ENCODE measurements around the gene CNTROB.

The CNTROB gene

DNA sequence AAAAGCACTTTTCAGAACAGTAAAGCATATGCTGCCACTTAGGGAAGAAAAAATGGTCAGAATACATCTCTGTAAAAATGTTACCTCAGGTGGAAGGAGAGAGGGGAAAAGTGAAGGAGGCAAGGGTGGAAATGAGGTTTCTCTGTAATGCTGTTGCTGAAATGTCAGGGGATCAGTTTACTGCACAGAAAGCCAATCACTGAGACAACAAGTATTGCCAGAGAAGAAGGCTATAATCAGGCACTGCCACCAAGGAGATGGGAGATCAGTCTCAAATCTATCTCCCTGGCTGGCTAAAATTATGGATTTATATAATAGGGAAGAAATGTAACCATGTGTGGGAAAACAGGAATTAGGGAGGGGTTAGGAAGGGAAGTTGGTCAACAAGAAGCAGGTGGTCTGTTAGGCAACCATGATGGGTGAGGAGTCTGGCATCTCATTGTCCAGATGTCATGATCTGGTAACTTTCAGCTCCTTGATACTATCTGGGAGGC, 42.7 kb downstream of the CNTROB start:
- no peaks in the 10 kb centered on the region for H3K4me1 ChIP-seq (ENCODE audit: insufficient read depth, low read length)
- H3K36me3 ChIP-seq (ENCODE audit: insufficient read depth, low read length): no peaks in the 10 kb centered on the region
- H3K9me3 ChIP-seq (ENCODE audit: control insufficient read depth, insufficient read depth, low read length): peaks cover 6% of the 10 kb centered on the region; the same call in 1 of the 2 replicates
- no peak overlapping the region for H3K9ac ChIP-seq (ENCODE audit: low read depth, low read length)

- Histone ChIP-seq H3K9ac (ENCODE audit: low read depth, low read length) (no peak overlapping the region), H3K36me3 (ENCODE audit: insufficient read depth, low read length) (no peaks in the 10 kb centered on the region), H3K4me1 (ENCODE audit: insufficient read depth, low read length) (no peaks in the 10 kb centered on the region), H3K9me3 (ENCODE audit: control insufficient read depth, insufficient read depth, low read length) (peaks cover 6% of the 10 kb centered on the region; the same call in 1 of the 2 replicates)
These were observed 45.0 kb downstream of the CNTROB start for GRCh38 chr17:7977039-7977438.

- no peaks in the 10 kb centered on the region for H3K36me3 ChIP-seq (ENCODE audit: insufficient read depth, low read length)
- peaks cover 6% of the 10 kb centered on the region; the same call in 1 of the 2 replicates for H3K9me3 ChIP-seq (ENCODE audit: control insufficient read depth, insufficient read depth, low read length)
- H3K4me1 ChIP-seq (ENCODE audit: insufficient read depth, low read length): no peaks in the 10 kb centered on the region
- no peak overlapping the region for H3K9ac ChIP-seq (ENCODE audit: low read depth, low read length)
These were observed 45.8 kb downstream of the CNTROB start for GRCh38 chr17:7977805-7978204.

GRCh38 chr17:7982173-7982572, 50.2 kb downstream of the CNTROB start:
- H3K9me3 ChIP-seq (ENCODE audit: control insufficient read depth, insufficient read depth, low read length): no peaks in the 10 kb centered on the region
- no peaks in the 10 kb centered on the region for H3K36me3 ChIP-seq (ENCODE audit: insufficient read depth, low read length)
- no peaks in the 10 kb centered on the region for H3K4me1 ChIP-seq (ENCODE audit: insufficient read depth, low read length)
- no peak overlapping the region for H3K9ac ChIP-seq (ENCODE audit: low read depth, low read length)

GRCh38 chr17:7982666-7983065, 50.7 kb downstream of the CNTROB start:
- Histone ChIP-seq H3K36me3 (ENCODE audit: insufficient read depth, low read length) (no peaks in the 10 kb centered on the region), H3K4me1 (ENCODE audit: insufficient read depth, low read length) (no peaks in the 10 kb centered on the region), H3K9ac (ENCODE audit: low read depth, low read length) (no peak overlapping the region), H3K9me3 (ENCODE audit: control insufficient read depth, insufficient read depth, low read length) (no peaks in the 10 kb centered on the region)

GRCh38 chr17:7984904-7985303, 52.9 kb downstream of the CNTROB start:
- Histone ChIP-seq H3K9me3 (ENCODE audit: control insufficient read depth, insufficient read depth, low read length) (no peaks in the 10 kb centered on the region), H3K9ac (ENCODE audit: low read depth, low read length) (no peak overlapping the region), H3K4me1 (ENCODE audit: insufficient read depth, low read length) (no peaks in the 10 kb centered on the region), H3K36me3 (ENCODE audit: insufficient read depth, low read length) (no peaks in the 10 kb centered on the region)

DNA sequence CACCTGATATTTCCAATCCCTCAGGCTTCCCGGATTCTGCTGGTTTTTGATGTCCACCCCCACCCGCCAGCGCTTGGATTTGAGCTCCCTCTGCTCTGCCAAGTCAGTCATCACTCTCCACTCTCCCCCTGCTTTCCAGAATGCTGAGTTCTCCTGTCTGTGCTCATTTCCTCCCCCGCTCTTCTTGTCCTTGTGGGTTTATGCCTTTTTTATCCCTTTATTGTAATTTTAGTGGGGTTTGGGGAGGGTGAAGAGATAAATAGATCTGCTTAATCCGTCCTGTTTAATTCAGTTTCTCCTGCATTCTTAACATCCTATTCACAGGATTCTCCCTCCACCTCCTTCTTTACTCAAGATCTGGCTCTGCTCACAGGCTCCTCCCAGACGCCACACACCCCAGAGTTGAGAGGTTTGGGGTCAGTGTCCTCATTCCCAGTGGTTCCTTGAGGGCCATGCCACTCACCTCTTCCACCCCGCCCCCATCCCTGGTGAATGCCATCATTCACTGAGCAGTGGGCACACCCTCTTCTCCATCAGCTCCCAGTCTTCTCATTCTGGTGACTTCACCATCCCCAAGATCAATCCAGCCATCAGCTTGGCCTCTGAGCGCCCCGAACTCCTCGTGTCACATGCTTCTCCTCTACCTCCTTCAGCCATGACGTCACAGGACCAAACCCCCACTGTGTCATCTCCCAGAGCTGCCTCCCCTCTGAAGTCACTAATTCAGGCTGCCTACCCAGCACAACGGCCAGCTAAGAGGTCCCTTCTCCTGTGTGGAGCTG, 55.3 kb downstream of the CNTROB start:
- H3K9ac ChIP-seq (ENCODE audit: low read depth, low read length): no peak overlapping the region
- no peaks in the 10 kb centered on the region for H3K36me3 ChIP-seq (ENCODE audit: insufficient read depth, low read length)
- no peaks in the 10 kb centered on the region for H3K9me3 ChIP-seq (ENCODE audit: control insufficient read depth, insufficient read depth, low read length)
- H3K4me1 ChIP-seq (ENCODE audit: insufficient read depth, low read length): no peaks in the 10 kb centered on the region

DNA sequence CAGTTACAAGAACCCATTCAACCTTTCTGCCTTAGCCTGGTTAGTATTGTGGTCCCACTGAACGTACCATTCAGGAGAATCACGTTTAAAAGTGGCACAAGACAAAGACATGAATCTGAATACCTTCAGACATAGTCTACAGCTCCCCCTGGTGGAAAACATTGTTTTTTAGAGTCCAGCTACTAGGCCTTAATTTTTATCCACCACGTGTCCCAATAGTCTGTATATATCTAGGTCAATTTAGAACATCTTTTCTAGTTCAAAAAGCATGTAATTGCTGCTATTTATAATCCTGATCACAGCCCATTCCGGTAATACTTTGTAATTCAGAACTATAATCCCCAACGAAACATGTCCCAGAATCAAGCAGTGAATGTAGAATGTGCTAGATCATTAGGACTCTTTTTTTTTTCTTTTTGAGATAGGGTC, 56.8 kb downstream of the CNTROB start:
- no peaks in the 10 kb centered on the region for H3K36me3 ChIP-seq (ENCODE audit: insufficient read depth, low read length)
- H3K9me3 ChIP-seq (ENCODE audit: control insufficient read depth, insufficient read depth, low read length): no peaks in the 10 kb centered on the region
- H3K9ac ChIP-seq (ENCODE audit: low read depth, low read length): no peak overlapping the region
- H3K4me1 ChIP-seq (ENCODE audit: insufficient read depth, low read length): no peaks in the 10 kb centered on the region

GRCh38 chr17:7989781-7990655, 58.0 kb downstream of the CNTROB start:
- no peaks in the 10 kb centered on the region for H3K4me1 ChIP-seq (ENCODE audit: insufficient read depth, low read length)
- H3K36me3 ChIP-seq (ENCODE audit: insufficient read depth, low read length): no peaks in the 10 kb centered on the region
- no peaks in the 10 kb centered on the region for H3K9me3 ChIP-seq (ENCODE audit: control insufficient read depth, insufficient read depth, low read length)
- H3K9ac ChIP-seq (ENCODE audit: low read depth, low read length): peak overlapping the region; percentile 59

DNA sequence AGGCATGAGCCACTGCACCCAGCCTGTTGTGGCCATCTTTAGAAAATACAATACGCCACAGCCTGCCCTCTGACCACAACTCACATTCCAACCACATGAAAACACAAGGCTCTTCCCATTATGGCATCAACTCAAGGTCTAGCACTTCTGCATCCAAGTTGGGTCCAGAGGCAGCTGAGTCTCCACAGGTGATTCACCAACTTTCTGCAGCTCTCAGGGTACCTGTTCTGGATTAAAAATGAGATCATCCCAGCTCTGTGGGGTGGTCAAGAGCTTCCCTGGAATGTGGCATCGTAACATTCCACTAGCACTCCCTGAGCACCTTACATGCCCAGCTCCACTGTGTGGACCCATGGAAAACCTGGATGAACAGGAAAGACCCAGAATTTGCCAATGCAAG, 60.5 kb downstream of the CNTROB start:
- Histone ChIP-seq H3K9me3 (ENCODE audit: control insufficient read depth, insufficient read depth, low read length) (no peaks in the 10 kb centered on the region), H3K36me3 (ENCODE audit: insufficient read depth, low read length) (no peaks in the 10 kb centered on the region), H3K9ac (ENCODE audit: low read depth, low read length) (no peak overlapping the region), H3K4me1 (ENCODE audit: insufficient read depth, low read length) (no peaks in the 10 kb centered on the region)

DNA sequence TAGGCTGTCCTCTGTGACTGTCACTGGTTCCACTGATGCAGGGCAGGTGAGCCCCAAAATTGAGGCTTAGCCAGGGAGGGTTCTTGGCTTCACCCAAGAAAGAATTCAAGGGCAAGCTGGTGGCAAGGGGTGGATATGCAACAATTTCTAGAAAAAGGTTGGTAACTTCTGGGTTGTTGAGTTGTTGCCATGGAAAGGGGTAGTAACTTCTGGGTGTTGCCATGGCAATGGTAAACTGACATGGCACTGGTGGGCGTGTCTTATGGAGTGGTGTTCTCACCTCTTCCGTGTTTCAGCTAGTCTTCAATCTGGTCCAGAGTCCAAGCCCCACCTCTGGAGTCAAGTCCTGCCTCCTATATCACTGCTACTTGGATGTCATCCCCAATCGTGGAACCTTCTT, 60.9 kb downstream of the CNTROB start:
- no peaks in the 10 kb centered on the region for H3K36me3 ChIP-seq (ENCODE audit: insufficient read depth, low read length)
- H3K9me3 ChIP-seq (ENCODE audit: control insufficient read depth, insufficient read depth, low read length): no peaks in the 10 kb centered on the region
- H3K9ac ChIP-seq (ENCODE audit: low read depth, low read length): no peak overlapping the region
- no peaks in the 10 kb centered on the region for H3K4me1 ChIP-seq (ENCODE audit: insufficient read depth, low read length)

DNA sequence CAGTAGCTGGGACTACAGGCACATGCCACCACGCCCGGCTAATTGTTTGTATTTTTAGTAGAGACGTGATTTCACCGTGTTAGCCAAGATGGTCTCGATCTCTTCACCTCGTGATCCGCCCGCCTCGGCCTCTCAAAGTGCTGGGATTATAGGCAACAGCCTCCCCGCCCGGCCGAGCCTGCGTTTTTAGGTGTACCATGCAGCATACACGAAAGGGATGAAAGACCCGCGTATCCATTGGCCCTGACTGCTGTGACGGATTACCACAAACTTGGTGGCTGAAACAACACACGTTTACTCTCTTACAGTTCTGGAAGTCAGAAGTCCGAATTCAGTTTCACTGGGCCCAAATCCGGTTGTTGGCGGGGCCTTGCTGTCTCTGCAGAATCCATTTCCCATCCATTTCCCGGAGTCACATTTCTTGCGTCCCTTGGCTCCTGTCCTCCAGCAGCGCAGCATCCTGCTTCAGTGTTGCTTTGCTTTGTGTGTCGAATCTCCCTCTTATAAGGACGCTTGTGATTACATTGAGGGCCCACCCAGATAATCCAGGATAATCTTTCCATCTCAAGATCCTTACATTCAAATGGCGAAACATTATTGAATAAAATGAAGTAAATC, 62.1 kb downstream of the CNTROB start:
- Histone ChIP-seq H3K9me3 (ENCODE audit: control insufficient read depth, insufficient read depth, low read length) (no peaks in the 10 kb centered on the region), H3K36me3 (ENCODE audit: insufficient read depth, low read length) (no peaks in the 10 kb centered on the region)

GRCh38 chr17:7995724-7996123, 63.7 kb downstream of the CNTROB start:
- Histone ChIP-seq H3K36me3 (ENCODE audit: insufficient read depth, low read length) (no peaks in the 10 kb centered on the region), H3K9ac (ENCODE audit: low read depth, low read length) (no peak overlapping the region), H3K9me3 (ENCODE audit: control insufficient read depth, insufficient read depth, low read length) (no peaks in the 10 kb centered on the region), H3K4me1 (ENCODE audit: insufficient read depth, low read length) (no peaks in the 10 kb centered on the region)

More for the DNA sequence above, 62.1 kb downstream of the CNTROB start:
- Histone ChIP-seq H3K9ac (ENCODE audit: low read depth, low read length) (no peak overlapping the region), H3K4me1 (ENCODE audit: insufficient read depth, low read length) (no peaks in the 10 kb centered on the region)

DNA sequence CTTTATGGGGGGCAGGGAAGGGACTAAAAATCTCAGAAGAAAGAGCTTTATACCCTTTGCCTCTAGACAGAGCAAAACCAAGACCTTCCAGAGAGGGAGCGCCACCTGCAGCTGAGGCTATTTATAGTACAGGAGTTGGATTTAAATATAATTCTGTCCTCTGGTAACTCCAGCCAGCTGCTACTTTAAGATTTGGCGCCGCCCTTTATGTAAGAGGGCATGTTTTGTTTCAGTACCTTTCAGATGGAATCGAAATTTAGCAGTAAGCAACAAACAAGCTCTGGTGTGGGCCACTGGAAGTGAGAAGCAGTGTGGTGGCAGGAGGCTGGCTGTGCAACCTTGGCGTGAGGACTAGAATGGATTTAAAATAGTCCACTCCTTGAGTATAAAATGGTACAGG, 65.2 kb downstream of the CNTROB start:
- Histone ChIP-seq H3K9me3 (ENCODE audit: control insufficient read depth, insufficient read depth, low read length) (no peaks in the 10 kb centered on the region), H3K36me3 (ENCODE audit: insufficient read depth, low read length) (no peaks in the 10 kb centered on the region), H3K9ac (ENCODE audit: low read depth, low read length) (no peak overlapping the region), H3K4me1 (ENCODE audit: insufficient read depth, low read length) (no peaks in the 10 kb centered on the region)

Data from ES-I3 (cell line).